ENCODE data around the gene IFT57. TPM values are rescaled to one million over a fixed set of nuclear protein-coding genes. Genes with fewer than 3 reads are reported as not detected.

Gene IFT57
- total and polyA plus RNA-seq, 2 of the 8 experiments (the other 6 are each of a cell fraction or from before 2014, with no cell fraction given): 15.1 to 27.8 TPM

GRCh38 chr3:108183181-108183580 lies 39.0 kb downstream of the IFT57 start:
- Histone ChIP-seq H2BK12ac (ENCODE audit: low read depth, low read length) (no peak overlapping the region), H3K9ac (replicated peaks in 1 of 4; ENCODE audit: extremely low read depth in 1 of 4, low read depth in 3 of 4, low read length in 3 of 4) (no peak overlapping the region), H2BK20ac (ENCODE audit: low read length) (no peak overlapping the region), H2BK120ac (replicated peaks; ENCODE audit: low read depth, low read length) (no peak overlapping the region), H2BK15ac (ENCODE audit: low read length) (no peak overlapping the region), H3K27me3 (replicated peaks in 1 of 4; ENCODE audit: control insufficient read depth in 3 of 4, extremely low read depth in 1 of 4, insufficient read depth in 3 of 4, low read length in 3 of 4) (no peaks in the 10 kb centered on the region), H3K4me2 (ENCODE audit: insufficient read depth in 1 of 2, low read depth in 2 of 2, low read length in 2 of 2) (no peak overlapping the region), H3K79me1 (ENCODE audit: low read depth, low read length) (no peaks in the 10 kb centered on the region), H3K23me2 (ENCODE audit: low read depth, low read length) (no peaks in the 10 kb centered on the region), H3K23ac (ENCODE audit: insufficient read length) (no peak overlapping the region), H2AFZ (ENCODE audit: low read length) (no peak overlapping the region), H4K5ac (ENCODE audit: insufficient read length, low read depth, low read length) (no peak overlapping the region), H3K27ac (ENCODE audit: low read depth, low read length) (no peak overlapping the region), H4K8ac (ENCODE audit: extremely low read depth, insufficient read depth, low read length) (no peak overlapping the region), H3K36me3 (ENCODE audit: control insufficient read depth in 2 of 4, insufficient read depth in 4 of 4, low read length in 3 of 4) (no peaks in the 10 kb centered on the region), H3K4me1 (replicated peaks in 1 of 4; ENCODE audit: control insufficient read depth in 3 of 4, insufficient read depth in 4 of 4, low read length in 3 of 4) (no peaks in the 10 kb centered on the region), H2BK5ac (ENCODE audit: low read depth, low read length) (no peak overlapping the region), H4K91ac (replicated peaks; ENCODE audit: insufficient read length, low read length) (no peak overlapping the region), H3K18ac (ENCODE audit: extremely low read depth, low read length) (no peak overlapping the region), H3K79me2 (ENCODE audit: control insufficient read depth in 1 of 2, insufficient read depth in 2 of 2, low read length in 2 of 2) (no peaks in the 10 kb centered on the region), H3K9me3 (ENCODE audit: insufficient read depth in 2 of 2, low read depth in 1 of 2, low read length in 1 of 2) (no peaks in the 10 kb centered on the region), H3K4me3 (ENCODE audit: extremely low read depth in 1 of 4, insufficient read depth in 2 of 4, low read depth in 3 of 4, low read length in 4 of 4) (no peak overlapping the region), H3K56ac (replicated peaks; ENCODE audit: insufficient read length, low read depth, low read length) (no peak overlapping the region), H2AK5ac (ENCODE audit: low read depth, low read length) (no peak overlapping the region), H3K4ac (replicated peaks; ENCODE audit: insufficient read length, low read depth, low read length) (no peak overlapping the region), H3K14ac (ENCODE audit: insufficient read length) (no peak overlapping the region), H4K20me1 (replicated peaks in 1 of 2; ENCODE audit: control insufficient read depth in 1 of 2, insufficient read depth in 2 of 2, low read length in 2 of 2) (no peaks in the 10 kb centered on the region)
- no peak for TF ChIP-seq CREB1 (IDR thresholded peaks at IDR 0.05)
- TF ChIP-seq SAP30 (IDR thresholded peaks at IDR 0.05; ENCODE audit: insufficient read depth, insufficient replicate concordance, low read length): no peak
- no peak for TF ChIP-seq CHD2 (IDR thresholded peaks at IDR 0.05; ENCODE audit: low read length)
- no peak for TF ChIP-seq CBX5 (IDR thresholded peaks at IDR 0.05; ENCODE audit: low read depth, low read length)
- TF ChIP-seq GTF2F1 (IDR thresholded peaks at IDR 0.05; ENCODE audit: borderline replicate concordance, low read depth, low read length): no peak
- no peak for TF ChIP-seq KDM4A (IDR thresholded peaks at IDR 0.05; ENCODE audit: low read depth, low read length, severe bottlenecking)
- ChIA-PET POLR2A (ENCODE audit: partially characterized antibody) (no interaction called here), CTCF (ENCODE audit: partially characterized antibody) (no interaction called here)
- FAIRE-seq: no peak
- no peak for DNase-seq (ENCODE audit: low read depth in 1 of 2, low spot score in 2 of 2)
- whole genome bisulfite sequencing, 2 experiments (ENCODE audit: extremely low coverage in 1 of 2, insufficient coverage in 1 of 2, insufficient read length in 1 of 2, insufficient replicate concordance in 2 of 2, low coverage in 1 of 2, low lambda C conversion rate in 2 of 2, missing lambda C conversion rate in 1 of 2): 93% methylated on average over 1 of the region's 1 CpG; no CpG with 5 or more reads in 1 of the 2 experiments
